Gastroesophageal sphincter (tissue), 3 donors: Measurements from ENCODE around the gene SLC25A20.

Experiments used
- EP300 ChIP-seq: sonication (generic); formaldehyde crosslinking; IDR thresholded peaks from one replicate; pipeline ENCODE4 v1.6.1; 2017; ENCODE audit warnings: antibody characterized with exemption, mild to moderate bottlenecking
- POLR2A ChIP-seq, 2 donors: fragments of 450-650 bp; IDR thresholded peaks; one replicate each; pipeline ENCODE4 v1.6.1; 2017; ENCODE audit warnings: antibody characterized with exemption in 2 of 2, mild to moderate bottlenecking in 2 of 2, moderate library complexity in 1 of 2
- TF ChIP-seq, protein P1 (sequence below), 4 experiments: fragments of 200-600 bp in 2 of 4; fragments of 450-650 bp in 2 of 4; sonication (generic) in 1 of 4; IDR thresholded peaks; one replicate each; pipeline ENCODE4 v1.5.1; 2017 to 2019; ENCODE audit warnings: antibody characterized with exemption in 4 of 4, mild to moderate bottlenecking in 2 of 4, moderate library complexity in 2 of 4

DNA sequence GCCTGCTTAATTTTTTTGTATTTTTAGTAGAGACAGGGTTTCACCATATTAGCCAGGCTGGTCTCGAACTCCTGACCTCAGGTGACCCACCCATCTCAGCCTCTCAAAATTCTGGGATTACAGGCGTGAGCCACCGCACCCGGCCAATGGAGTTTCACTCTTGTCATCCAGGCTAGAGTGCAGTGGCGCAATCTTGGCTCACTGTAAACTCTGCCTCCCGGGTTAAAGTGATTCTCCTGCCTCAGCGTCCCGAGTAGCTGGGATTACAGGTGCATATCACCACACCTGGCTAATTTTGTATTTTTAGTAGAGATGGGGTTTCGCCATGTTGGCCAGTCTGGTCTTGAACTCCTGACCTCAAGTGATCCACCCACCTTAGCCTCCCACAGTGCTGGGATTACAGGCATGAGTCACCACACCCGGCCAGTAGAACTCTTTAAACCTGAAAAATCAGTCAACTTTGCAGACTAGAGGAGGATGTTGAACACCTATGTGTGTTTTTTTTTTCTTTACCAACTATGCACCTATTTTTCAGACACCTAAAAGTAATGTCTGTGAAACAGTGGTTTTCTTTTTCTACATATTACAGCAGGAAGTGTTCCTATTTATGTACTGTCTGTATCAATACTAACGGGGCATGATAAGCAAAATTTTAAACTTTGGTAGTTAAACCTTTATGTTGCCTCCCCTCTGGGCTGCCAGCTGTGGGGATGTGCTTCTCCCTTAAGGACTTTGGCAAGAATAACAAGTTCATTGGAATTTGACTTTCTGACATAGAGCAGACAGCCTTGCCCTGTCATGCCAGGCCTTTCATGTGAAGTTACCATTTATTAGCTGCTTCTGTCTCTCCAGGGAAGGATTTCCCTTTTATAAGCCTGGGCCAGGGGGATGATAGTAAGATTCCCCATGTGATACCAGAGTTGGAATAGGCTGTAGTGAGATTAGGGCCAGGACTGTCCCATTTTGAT is 28.0 kb upstream of the SLC25A20 start:
- TF ChIP-seq, protein P1, sequence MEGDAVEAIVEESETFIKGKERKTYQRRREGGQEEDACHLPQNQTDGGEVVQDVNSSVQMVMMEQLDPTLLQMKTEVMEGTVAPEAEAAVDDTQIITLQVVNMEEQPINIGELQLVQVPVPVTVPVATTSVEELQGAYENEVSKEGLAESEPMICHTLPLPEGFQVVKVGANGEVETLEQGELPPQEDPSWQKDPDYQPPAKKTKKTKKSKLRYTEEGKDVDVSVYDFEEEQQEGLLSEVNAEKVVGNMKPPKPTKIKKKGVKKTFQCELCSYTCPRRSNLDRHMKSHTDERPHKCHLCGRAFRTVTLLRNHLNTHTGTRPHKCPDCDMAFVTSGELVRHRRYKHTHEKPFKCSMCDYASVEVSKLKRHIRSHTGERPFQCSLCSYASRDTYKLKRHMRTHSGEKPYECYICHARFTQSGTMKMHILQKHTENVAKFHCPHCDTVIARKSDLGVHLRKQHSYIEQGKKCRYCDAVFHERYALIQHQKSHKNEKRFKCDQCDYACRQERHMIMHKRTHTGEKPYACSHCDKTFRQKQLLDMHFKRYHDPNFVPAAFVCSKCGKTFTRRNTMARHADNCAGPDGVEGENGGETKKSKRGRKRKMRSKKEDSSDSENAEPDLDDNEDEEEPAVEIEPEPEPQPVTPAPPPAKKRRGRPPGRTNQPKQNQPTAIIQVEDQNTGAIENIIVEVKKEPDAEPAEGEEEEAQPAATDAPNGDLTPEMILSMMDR (IDR thresholded peaks at IDR 0.05) = no peak
- TF ChIP-seq EP300 (no peak), POLR2A (IDR thresholded peaks at IDR 0.05) (no peak)
